IMR-90 (cell line): ENCODE data around the gene ZMYND11. TPM values are rescaled to one million over a fixed set of nuclear protein-coding genes. Genes with fewer than 3 reads are reported as not detected.

Source experiments
- ATAC-seq: fragments of 200-7000 bp; cut with Tn5 transposase; 2 replicates; pipeline ENCODE4 v1.9.1; 2020; ENCODE audit warnings: low read depth, mild to moderate bottlenecking, moderate library complexity
- BruUV-seq: library from RNA; stranded (reverse); fragments of 400-500 nt; replicated peaks from 2 replicates; lab custom pipeline; 2021; lab: Mats Ljungman, UMichigan
- CTCF ChIA-PET: fragments of 300-600 bp; formaldehyde crosslinking; extraction: SDS; loops from one replicate; lab custom pipeline; 2021; ENCODE audit warnings: antibody characterized with exemption; lab: Yijun Ruan, JAX
- POLR2A ChIA-PET: fragments of 300-600 bp; sonication (Branson Sonifier 250); formaldehyde crosslinking; loops from one replicate; lab custom pipeline; 2022; ENCODE audit warnings: antibody characterized with exemption; ENCODE audit not compliant: unreplicated experiment; lab: Charles Lee
- DNase-seq: peaks from one replicate; pipeline ENCODE4 v3.0.0; 2013
- H2AFZ ChIP-seq: replicated peaks from 2 replicates; pipeline ENCODE3; 2013; ENCODE audit warnings: low read length, mild to moderate bottlenecking; ENCODE audit not compliant: poor library complexity
- H2AK5ac ChIP-seq: 2 replicates; pipeline ENCODE4 v1.6.1; 2013; ENCODE audit warnings: low read depth, low read length, inconsistent platforms
- H2AK9ac ChIP-seq: replicated peaks from 2 replicates; pipeline ENCODE3; 2013; ENCODE audit warnings: mild to moderate bottlenecking, low read depth, low read length, moderate library complexity; ENCODE audit not compliant: poor library complexity
- H2BK120ac ChIP-seq: 2 replicates; pipeline ENCODE4 v1.6.1; 2013; ENCODE audit warnings: low read depth, low read length, inconsistent platforms
- H2BK15ac ChIP-seq: 3 replicates; pipeline ENCODE4 v1.6.1; 2013; ENCODE audit warnings: low read depth, low read length, inconsistent platforms
- H2BK20ac ChIP-seq: 2 replicates; pipeline ENCODE4 v1.6.1; 2013; ENCODE audit warnings: low read depth, mild to moderate bottlenecking, inconsistent platforms, low read length, moderate library complexity
- H2BK5ac ChIP-seq: 2 replicates; pipeline ENCODE4 v1.6.1; 2013; ENCODE audit warnings: mild to moderate bottlenecking, low read depth, low read length, inconsistent platforms; ENCODE audit not compliant: poor library complexity, severe bottlenecking
- H3K14ac ChIP-seq: replicated peaks from 2 replicates; pipeline ENCODE4 v1.6.1; 2013; ENCODE audit warnings: low read depth, low read length, inconsistent platforms
- H3K18ac ChIP-seq: 2 replicates; pipeline ENCODE4 v1.6.1; 2013; ENCODE audit warnings: low read depth, low read length, control low read depth
- H3K23ac ChIP-seq: 2 replicates; pipeline ENCODE4 v1.6.1; 2013; ENCODE audit warnings: low read depth, low read length, inconsistent platforms
- H3K27ac ChIP-seq: 2 replicates; pipeline ENCODE4 v1.5.1; 2013; ENCODE audit warnings: mild to moderate bottlenecking, control low read depth, low read length; ENCODE audit not compliant: insufficient read depth
- H3K27me3 ChIP-seq: 2 replicates; pipeline ENCODE4 v1.6.1; 2013; ENCODE audit warnings: low read length; ENCODE audit not compliant: control insufficient read depth, insufficient read depth
- H3K36me3 ChIP-seq: 2 replicates; pipeline ENCODE4 v1.6.1; 2013; ENCODE audit warnings: low read length, mixed read lengths; ENCODE audit not compliant: control insufficient read depth, insufficient read depth
- H3K4ac ChIP-seq: 2 replicates; pipeline ENCODE4 v1.6.1; 2013; ENCODE audit warnings: low read depth, low read length, inconsistent platforms
- H3K4me1 ChIP-seq: 2 replicates; pipeline ENCODE4 v1.6.1; 2013; ENCODE audit warnings: low read length, mixed read lengths; ENCODE audit not compliant: control insufficient read depth, insufficient read depth
- H3K4me2 ChIP-seq: 2 replicates; pipeline ENCODE4 v1.6.1; 2013; ENCODE audit warnings: low read depth, mild to moderate bottlenecking, control low read depth, low read length, moderate library complexity
- H3K4me3 ChIP-seq: 2 replicates; pipeline ENCODE4 v1.5.1; 2013; ENCODE audit warnings: low read depth, mild to moderate bottlenecking, control low read depth, low read length, moderate library complexity; ENCODE audit not compliant: insufficient read depth
- H3K56ac ChIP-seq: 2 replicates; pipeline ENCODE4 v1.6.1; 2013; ENCODE audit warnings: low read length, inconsistent platforms; ENCODE audit not compliant: insufficient read depth; ENCODE audit errors: extremely low read depth
- H3K79me1 ChIP-seq, 2 experiments: 2 replicates each; pipeline ENCODE4 v1.6.1; 2013; ENCODE audit warnings: low read length in 2 of 2, inconsistent platforms in 1 of 2, low read depth in 1 of 2
- H3K9ac ChIP-seq: 2 replicates; pipeline ENCODE4 v1.6.1; 2013; ENCODE audit warnings: low read depth, low read length, control low read depth
- H3K9me1 ChIP-seq: 2 replicates; pipeline ENCODE4 v1.6.1; 2013; ENCODE audit warnings: low read length, inconsistent platforms; ENCODE audit not compliant: insufficient read depth
- H3K9me3 ChIP-seq: 2 replicates; pipeline ENCODE4 v1.6.1; 2013; ENCODE audit warnings: low read length; ENCODE audit not compliant: control insufficient read depth, insufficient read depth
- H4K20me1 ChIP-seq: 2 replicates; pipeline ENCODE4 v1.6.1; 2013; ENCODE audit warnings: low read length, inconsistent platforms; ENCODE audit not compliant: insufficient read depth
- H4K5ac ChIP-seq: 2 replicates; pipeline ENCODE4 v1.6.1; 2013; ENCODE audit warnings: mild to moderate bottlenecking, low read depth, low read length, control low read depth
- H4K8ac ChIP-seq, 2 experiments: 2 replicates each; pipeline ENCODE4 v1.6.1; 2013; ENCODE audit warnings: low read depth in 2 of 2, low read length in 2 of 2, control low read depth in 1 of 2, inconsistent platforms in 1 of 2
- H4K91ac ChIP-seq: 2 replicates; pipeline ENCODE4 v1.6.1; 2013; ENCODE audit warnings: low read depth, low read length, inconsistent platforms; ENCODE audit not compliant: insufficient read depth
- BHLHE40 ChIP-seq: fragments of 150-350 bp; IDR thresholded peaks from 2 replicates; pipeline ENCODE4 v1.6.1; 2016; ENCODE audit warnings: mild to moderate bottlenecking, low read depth, low read length
- CEBPB ChIP-seq: IDR thresholded peaks from 2 replicates; pipeline ENCODE4 v1.6.1; 2012; ENCODE audit warnings: low read depth, low read length, improper control_type of control experiment
- CHD1 ChIP-seq: IDR thresholded peaks from 2 replicates; pipeline ENCODE4 v1.6.1; 2012; ENCODE audit warnings: low read depth, low read length, improper control_type of control experiment
- CTCF ChIP-seq: conservative IDR thresholded peaks from 2 replicates; pipeline ENCODE4 v1.5.1; 2012; ENCODE audit warnings: mild to moderate bottlenecking, low read depth, low read length, improper control_type of control experiment
- ELK1 ChIP-seq: fragments of 150-350 bp; IDR thresholded peaks from 2 replicates; pipeline ENCODE4 v1.6.1; 2016; ENCODE audit warnings: low read depth, mild to moderate bottlenecking, low read length, moderate library complexity, borderline replicate concordance
- FOS ChIP-seq: fragments of 150-350 bp; IDR thresholded peaks from 2 replicates; pipeline ENCODE4 v1.6.1; 2016; ENCODE audit warnings: low read depth, low read length
- MAFK ChIP-seq: IDR thresholded peaks from 2 replicates; pipeline ENCODE4 v1.6.1; 2012; ENCODE audit warnings: low read depth, low read length, improper control_type of control experiment
- MAZ ChIP-seq: IDR thresholded peaks from 2 replicates; pipeline ENCODE4 v1.6.1; 2012; ENCODE audit warnings: low read depth, mild to moderate bottlenecking, low read length, improper control_type of control experiment, moderate library complexity, borderline replicate concordance
- MXI1 ChIP-seq: IDR thresholded peaks from 2 replicates; pipeline ENCODE4 v1.6.1; 2012; ENCODE audit warnings: low read depth, mild to moderate bottlenecking, low read length, moderate library complexity, borderline replicate concordance
- NFE2L2 ChIP-seq: fragments of 150-350 bp; IDR thresholded peaks from 2 replicates; pipeline ENCODE4 v1.6.1; 2016; ENCODE audit warnings: low read depth, mild to moderate bottlenecking, low read length
- POLR2A ChIP-seq: IDR thresholded peaks from 2 replicates; pipeline ENCODE4 v1.6.1; 2012; ENCODE audit warnings: mild to moderate bottlenecking, low read depth, low read length
- RAD21 ChIP-seq: IDR thresholded peaks from 2 replicates; pipeline ENCODE4 v1.6.1; 2012; ENCODE audit warnings: low read length, improper control_type of control experiment
- RCOR1 ChIP-seq: IDR thresholded peaks from 2 replicates; pipeline ENCODE4 v1.6.1; 2012; ENCODE audit warnings: mild to moderate bottlenecking, low read length, improper control_type of control experiment; ENCODE audit not compliant: insufficient replicate concordance
- RFX5 ChIP-seq: IDR thresholded peaks from 2 replicates; pipeline ENCODE4 v1.8.0; 2012; ENCODE audit warnings: low read depth, mild to moderate bottlenecking, low read length, moderate library complexity
- SMC3 ChIP-seq: fragments of 150-350 bp; IDR thresholded peaks from 2 replicates; pipeline ENCODE4 v1.6.1; 2016; ENCODE audit warnings: low read depth, mild to moderate bottlenecking, antibody characterized with exemption, low read length, moderate library complexity
- USF2 ChIP-seq: fragments of 150-350 bp; IDR thresholded peaks from 2 replicates; pipeline ENCODE4 v1.6.1; 2017; ENCODE audit warnings: mild to moderate bottlenecking, antibody characterized with exemption, low read length, low read depth
- WGBS, 2 experiments: methylation state at CpG; one replicate each; pipeline versions ENCODE4 v1.1.5 to v1.1.7; 2013; ENCODE audit warnings: missing lambda C conversion rate in 2 of 2; ENCODE audit not compliant: insufficient read length in 1 of 2; ENCODE audit errors: extremely low coverage in 2 of 2; 5-methylcytosine and 5-hydroxymethylcytosine counted together
- dilution Hi-C: fragments of 300-500 bp; cut with HindIII; formaldehyde crosslinking; loops from one replicate; pipeline ENCODE4 v1.14.3; 2018; ENCODE audit warnings: low sequenced_read_pairs; ENCODE audit not compliant: unreplicated experiment
- in situ Hi-C: fragments of 300-500 bp; cut with MboI; formaldehyde crosslinking; loops from 3 replicates; pipeline ENCODE4 v1.14.3; 2019; ENCODE audit warnings: low sequenced_read_pairs, inconsistent platforms, mixed read lengths
- intact Hi-C: fragments of 100-400 bp; cut with micrococcal nuclease; formaldehyde crosslinking; loops from 2 replicates; pipeline ENCODE4 v1.10.0; 2022
- polyA plus RNA-seq, 3 experiments: library from polyadenylated mRNA; depleted of rRNA; stranded (reverse); fragments of >200 nt; gene quantifications; 2 replicates each; pipeline ENCODE4 v1.2.3, GENCODE V29; 2012; ENCODE audit warnings: low replicate concordance in 1 of 3
- total RNA-seq: library from RNA; depleted of rRNA; stranded (reverse); fragments of >200 nt; gene quantifications from 2 replicates; pipeline ENCODE4 v1.2.3, GENCODE V29; 2012

The ZMYND11 gene
- total and polyA plus RNA-seq, 2 of the 4 experiments (the other 2 are of a cell fraction), result 39.5 to 72.2 TPM

GRCh38 chr10:173741-174140, 38.5 kb downstream of the ZMYND11 start:
- H3K4me1 ChIP-seq, result no peaks in the 10 kb centered on the region
- no peak overlapping the region for H3K4me2 ChIP-seq
- no peak overlapping the region for H3K18ac ChIP-seq
- no peak overlapping the region for H3K4ac ChIP-seq
- in situ Hi-C loops, result no loop called here
- H3K14ac ChIP-seq, result no peak overlapping the region
- no peak for TF ChIP-seq RCOR1
- TF ChIP-seq CEBPB, result no peak
- TF ChIP-seq CHD1, result no peak
- TF ChIP-seq BHLHE40, result no peak
- no peak for TF ChIP-seq FOS
- TF ChIP-seq MAZ, result no peak
- TF ChIP-seq MXI1, result no peak
- no peak for TF ChIP-seq RFX5
- TF ChIP-seq MAFK, result no peak
- TF ChIP-seq SMC3, result no peak
- no peak for TF ChIP-seq POLR2A
- no peak for TF ChIP-seq ELK1
- no peak for TF ChIP-seq CTCF
- TF ChIP-seq RAD21, result no peak
- TF ChIP-seq NFE2L2, result no peak
- TF ChIP-seq USF2, result no peak
- no peak overlapping the region for H2AK9ac ChIP-seq
- no peaks in the 10 kb centered on the region for H3K27me3 ChIP-seq
- peaks cover 2% of the 10 kb centered on the region; the same call in 1 of the 2 replicates for H3K9me3 ChIP-seq
- POLR2A ChIA-PET, result no interaction called here
- no peak overlapping the region for H4K91ac ChIP-seq
- H3K56ac ChIP-seq, result no peak overlapping the region
- no CpG with 5 or more reads among the region's 4 CpGs for WGBS, 2 experiments
- no peak for DNase-seq
- H3K9ac ChIP-seq, result no peak overlapping the region
- no peaks in the 10 kb centered on the region for H3K9me1 ChIP-seq
- H4K5ac ChIP-seq, result no peak overlapping the region
- no TSS peak for BruUV-seq
- no peak overlapping the region for H2BK120ac ChIP-seq
- H3K36me3 ChIP-seq, result peaks cover 2% of the 10 kb centered on the region; the same call in 1 of the 2 replicates
- no peak overlapping the region for H4K8ac ChIP-seq
- intact Hi-C loops, result no loop called here
- no peak overlapping the region for H2BK15ac ChIP-seq
- H2AFZ ChIP-seq, result no peak overlapping the region
- H3K79me1 ChIP-seq, result peaks cover 20 to 42% of the 10 kb centered on the region in 2 experiments
- no peak for ATAC-seq
- H3K23ac ChIP-seq, result no peak overlapping the region
- no peak overlapping the region for H2BK20ac ChIP-seq
- peaks cover 20% of the 10 kb centered on the region; the same call in 1 of the 2 replicates for H4K20me1 ChIP-seq
- CTCF ChIA-PET, result no interaction called here
- H3K27ac ChIP-seq, result no peak overlapping the region
- dilution Hi-C loops, result no loop called here
- no peak overlapping the region for H2AK5ac ChIP-seq
- H2BK5ac ChIP-seq, result no peak overlapping the region
- no peak overlapping the region for H3K4me3 ChIP-seq
